ENCODE data around the gene MEX3C.

Gene MEX3C

GRCh38 chr18:51168960-51169662 lies 28.4 kb downstream of the MEX3C start:
- no peak for DNase-seq (ENCODE audit: low read depth, low spot score)
- H3K4me3 ChIP-seq (ENCODE audit: low read depth, low read length) = no peak overlapping the region
- in situ Hi-C loops (cut with HindIII; ENCODE audit: low sequenced_read_pairs) = no loop called here

DNA sequence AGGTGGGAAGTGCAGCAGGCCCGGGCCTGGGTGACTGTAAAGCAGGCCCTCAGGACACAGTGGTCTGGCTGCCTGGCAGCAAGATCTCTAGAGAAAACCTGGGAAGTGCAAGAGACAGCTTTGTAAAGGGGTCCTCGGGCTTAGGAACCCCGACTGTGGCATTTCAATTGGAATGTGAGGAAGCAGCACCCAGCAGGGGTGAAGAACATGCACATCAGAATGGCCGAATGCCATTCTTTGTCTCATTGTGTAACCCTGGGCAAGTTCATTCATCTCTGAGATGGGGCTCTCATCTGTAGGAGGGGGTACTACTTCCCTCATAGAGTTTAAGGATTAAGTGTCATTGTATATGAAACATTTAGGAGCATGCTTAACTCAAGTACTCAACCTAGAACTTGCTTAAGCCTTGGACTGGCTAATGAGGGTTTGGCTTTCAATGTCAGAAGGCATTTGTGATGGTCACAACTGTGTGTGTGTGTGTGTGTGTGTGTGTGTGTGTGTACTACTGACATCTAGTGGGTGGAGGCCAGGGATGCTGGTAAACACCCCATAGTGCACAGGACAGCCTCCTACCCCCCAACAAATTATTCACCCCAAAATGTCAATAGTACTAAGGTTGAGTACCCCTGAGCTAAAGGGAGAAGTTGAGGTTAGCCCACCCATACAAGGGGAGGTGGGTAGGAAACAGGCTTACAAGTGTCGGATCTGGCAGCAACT lies 29.3 kb downstream of the MEX3C start:
- H3K4me3 ChIP-seq (ENCODE audit: low read depth, low read length) = no peak overlapping the region
- in situ Hi-C loops (cut with HindIII; ENCODE audit: low sequenced_read_pairs) = no loop called here
- TF ChIP-seq, protein P1, sequence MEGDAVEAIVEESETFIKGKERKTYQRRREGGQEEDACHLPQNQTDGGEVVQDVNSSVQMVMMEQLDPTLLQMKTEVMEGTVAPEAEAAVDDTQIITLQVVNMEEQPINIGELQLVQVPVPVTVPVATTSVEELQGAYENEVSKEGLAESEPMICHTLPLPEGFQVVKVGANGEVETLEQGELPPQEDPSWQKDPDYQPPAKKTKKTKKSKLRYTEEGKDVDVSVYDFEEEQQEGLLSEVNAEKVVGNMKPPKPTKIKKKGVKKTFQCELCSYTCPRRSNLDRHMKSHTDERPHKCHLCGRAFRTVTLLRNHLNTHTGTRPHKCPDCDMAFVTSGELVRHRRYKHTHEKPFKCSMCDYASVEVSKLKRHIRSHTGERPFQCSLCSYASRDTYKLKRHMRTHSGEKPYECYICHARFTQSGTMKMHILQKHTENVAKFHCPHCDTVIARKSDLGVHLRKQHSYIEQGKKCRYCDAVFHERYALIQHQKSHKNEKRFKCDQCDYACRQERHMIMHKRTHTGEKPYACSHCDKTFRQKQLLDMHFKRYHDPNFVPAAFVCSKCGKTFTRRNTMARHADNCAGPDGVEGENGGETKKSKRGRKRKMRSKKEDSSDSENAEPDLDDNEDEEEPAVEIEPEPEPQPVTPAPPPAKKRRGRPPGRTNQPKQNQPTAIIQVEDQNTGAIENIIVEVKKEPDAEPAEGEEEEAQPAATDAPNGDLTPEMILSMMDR (IDR thresholded peaks at IDR 0.05; ENCODE audit: low read depth, low read length) = no peak
- DNase-seq (ENCODE audit: low read depth, low spot score) = no peak

More at GRCh38 chr18:51168960-51169662, 28.4 kb downstream of the MEX3C start:
- TF ChIP-seq, protein P1 (IDR thresholded peaks at IDR 0.05; ENCODE audit: low read depth, low read length) = no peak

GRCh38 chr18:51165296-51165695 lies 32.2 kb downstream of the MEX3C start:
- H3K4me3 ChIP-seq (ENCODE audit: low read depth, low read length) = no peak overlapping the region
- DNase-seq (ENCODE audit: low read depth, low spot score) = no peak
- in situ Hi-C loops (cut with HindIII; ENCODE audit: low sequenced_read_pairs) = no loop called here
- TF ChIP-seq, protein P1 (IDR thresholded peaks at IDR 0.05; ENCODE audit: low read depth, low read length) = no peak

DNA sequence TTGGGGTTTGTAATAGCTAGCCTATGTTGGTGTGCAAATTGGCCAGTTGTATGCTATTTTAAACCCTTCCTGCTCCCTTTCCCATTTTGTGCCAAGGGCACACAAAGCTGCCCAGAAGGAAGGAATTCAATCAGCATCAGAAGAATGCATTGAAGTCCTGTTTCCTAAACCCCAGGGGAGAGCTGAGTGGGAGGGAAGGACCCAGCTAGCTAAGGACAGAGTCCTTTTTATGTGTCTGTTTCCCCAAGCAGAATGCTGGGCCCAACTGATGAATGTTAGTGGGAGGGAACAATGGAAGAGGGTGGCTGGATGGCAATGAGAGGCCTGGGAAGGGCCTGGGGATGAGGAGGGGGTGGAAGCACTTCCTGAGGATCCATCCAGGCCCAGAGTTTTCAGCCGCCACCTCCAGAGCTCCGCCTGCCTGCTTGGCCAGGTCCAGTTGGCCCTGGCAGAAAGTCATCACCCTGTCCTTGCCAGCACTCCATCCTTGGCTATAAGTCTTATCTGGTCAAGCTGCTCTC lies 32.7 kb downstream of the MEX3C start:
- no peak for DNase-seq (ENCODE audit: low read depth, low spot score)
- TF ChIP-seq, protein P1 (IDR thresholded peaks at IDR 0.05; ENCODE audit: low read depth, low read length) = no peak
- in situ Hi-C loops (cut with HindIII; ENCODE audit: low sequenced_read_pairs) = no loop called here
- H3K4me3 ChIP-seq (ENCODE audit: low read depth, low read length) = no peak overlapping the region

DNA sequence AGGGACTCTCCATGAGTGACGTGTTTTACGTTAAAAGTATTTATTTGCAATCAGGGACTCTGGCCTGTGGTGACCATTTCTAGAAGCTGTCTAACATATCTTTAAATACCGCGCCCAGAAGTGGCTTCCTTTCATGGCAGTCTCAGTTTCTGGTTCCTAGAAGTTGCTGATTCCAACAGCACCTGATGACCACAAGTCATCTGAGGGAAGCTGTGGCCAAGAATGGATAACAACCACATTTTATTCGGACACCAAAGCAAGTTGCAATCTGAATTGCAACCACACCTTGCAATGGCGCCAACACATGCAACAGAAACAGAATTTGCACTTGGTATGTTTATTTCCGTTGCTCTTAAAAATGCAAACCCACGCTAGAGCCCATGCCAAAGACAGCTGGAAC lies 33.1 kb downstream of the MEX3C start:
- TF ChIP-seq, protein P1 (IDR thresholded peaks at IDR 0.05; ENCODE audit: low read depth, low read length) = no peak
- in situ Hi-C loops (cut with HindIII; ENCODE audit: low sequenced_read_pairs) = no loop called here
- H3K4me3 ChIP-seq (ENCODE audit: low read depth, low read length) = no peak overlapping the region
- no peak for DNase-seq (ENCODE audit: low read depth, low spot score)

DNA sequence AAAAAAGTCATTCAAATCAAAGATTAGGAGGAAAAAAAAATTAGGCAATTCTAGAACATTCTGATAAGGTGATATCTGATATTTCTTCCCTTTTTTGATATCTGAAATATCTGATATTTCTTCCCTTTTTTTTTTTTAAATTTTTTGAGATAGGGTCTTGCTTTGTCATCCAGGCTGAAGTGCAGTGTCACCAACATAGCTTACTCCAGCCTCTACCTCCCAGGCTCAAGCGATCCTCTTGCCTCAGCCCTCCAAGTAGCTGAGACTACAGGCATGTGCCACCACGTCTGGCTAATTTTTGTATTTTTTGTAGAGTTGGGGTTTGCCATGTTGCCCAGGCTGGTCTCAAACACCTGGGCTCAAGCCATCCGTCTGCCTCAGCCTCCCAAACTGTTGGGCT lies 33.9 kb downstream of the MEX3C start:
- H3K4me3 ChIP-seq (ENCODE audit: low read depth, low read length) = no peak overlapping the region
- in situ Hi-C loops (cut with HindIII; ENCODE audit: low sequenced_read_pairs) = no loop called here
- TF ChIP-seq, protein P1 (IDR thresholded peaks at IDR 0.05; ENCODE audit: low read depth, low read length) = no peak
- no peak for DNase-seq (ENCODE audit: low read depth, low spot score)
